IPS-20b (cell line): ENCODE data around the gene CDK18.
"Not testable (repeated sequence)": the region's sequence is repeated elsewhere in the genome, so short reads cannot be mapped to it uniquely, and the experiment has no call there.

Source experiments
- H3K27ac ChIP-seq: one replicate; pipeline ENCODE4 v1.5.1; 2013; ENCODE audit warnings: low read length
- H3K27me3 ChIP-seq: 2 replicates; pipeline ENCODE4 v1.6.1; 2013; ENCODE audit warnings: mild to moderate bottlenecking, low read length, inconsistent platforms; ENCODE audit not compliant: insufficient read depth
- H3K36me3 ChIP-seq: 2 replicates; pipeline ENCODE4 v1.6.1; 2013; ENCODE audit warnings: low read depth, mild to moderate bottlenecking, inconsistent platforms, low read length, moderate library complexity; ENCODE audit not compliant: insufficient read depth
- H3K4me1 ChIP-seq: 2 replicates; pipeline ENCODE4 v1.6.1; 2013; ENCODE audit warnings: mild to moderate bottlenecking, control low read depth, inconsistent platforms, low read length, moderate library complexity; ENCODE audit not compliant: insufficient read depth
- H3K4me3 ChIP-seq: 2 replicates; pipeline ENCODE4 v1.5.1; 2013; ENCODE audit warnings: mild to moderate bottlenecking, low read length, inconsistent platforms
- H3K9ac ChIP-seq: 2 replicates; pipeline ENCODE4 v1.6.1; 2013; ENCODE audit warnings: low read depth, mild to moderate bottlenecking, inconsistent platforms, low read length, moderate library complexity
- H3K9me3 ChIP-seq: 2 replicates; pipeline ENCODE4 v1.6.1; 2013; ENCODE audit warnings: mild to moderate bottlenecking, low read depth, low read length, inconsistent platforms; ENCODE audit not compliant: insufficient read depth

CDK18 gene

GRCh38 chr1:205472737-205473441 lies 31.6 kb upstream of the CDK18 start:
- no peaks in the 10 kb centered on the region for H3K36me3 ChIP-seq
- no peak overlapping the region for H3K27ac ChIP-seq
- peaks cover 8% of the 10 kb centered on the region for H3K4me1 ChIP-seq
- no peak overlapping the region for H3K4me3 ChIP-seq
- 0 out of 2 replicates have a peak, but pooled peaks cover 3% of the 10 kb centered on the region for H3K9me3 ChIP-seq
- no peak overlapping the region for H3K9ac ChIP-seq
- 0 out of 2 replicates have a peak, but pooled peaks cover 7% of the 10 kb centered on the region for H3K27me3 ChIP-seq

DNA sequence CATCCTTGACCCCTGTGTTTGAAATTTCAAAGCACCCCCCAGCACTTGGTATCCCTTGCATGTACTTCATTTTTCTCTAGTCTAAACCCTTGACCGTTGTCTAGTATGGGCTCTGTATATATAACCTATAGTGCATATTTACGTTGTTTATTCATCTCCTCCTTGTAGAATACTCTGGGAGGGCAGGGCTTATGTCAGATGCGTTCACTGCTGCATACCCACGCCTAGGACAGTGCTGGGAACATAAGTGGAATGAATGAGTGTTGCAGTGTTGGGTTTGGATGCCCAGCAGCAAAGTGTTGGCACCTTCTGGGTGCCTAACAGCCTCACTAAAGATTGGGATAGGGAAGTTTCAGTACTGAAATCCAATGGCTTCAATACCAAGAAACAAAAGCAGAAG lies 31.0 kb upstream of the CDK18 start:
- H3K27me3 ChIP-seq = 0 out of 2 replicates have a peak, but pooled peaks cover 7% of the 10 kb centered on the region
- no peaks in the 10 kb centered on the region for H3K36me3 ChIP-seq
- H3K4me1 ChIP-seq = peaks cover 8% of the 10 kb centered on the region
- H3K27ac ChIP-seq = no peak overlapping the region
- H3K9ac ChIP-seq = no peak overlapping the region
- no peak overlapping the region for H3K4me3 ChIP-seq
- H3K9me3 ChIP-seq = 0 out of 2 replicates have a peak, but pooled peaks cover 3% of the 10 kb centered on the region

DNA sequence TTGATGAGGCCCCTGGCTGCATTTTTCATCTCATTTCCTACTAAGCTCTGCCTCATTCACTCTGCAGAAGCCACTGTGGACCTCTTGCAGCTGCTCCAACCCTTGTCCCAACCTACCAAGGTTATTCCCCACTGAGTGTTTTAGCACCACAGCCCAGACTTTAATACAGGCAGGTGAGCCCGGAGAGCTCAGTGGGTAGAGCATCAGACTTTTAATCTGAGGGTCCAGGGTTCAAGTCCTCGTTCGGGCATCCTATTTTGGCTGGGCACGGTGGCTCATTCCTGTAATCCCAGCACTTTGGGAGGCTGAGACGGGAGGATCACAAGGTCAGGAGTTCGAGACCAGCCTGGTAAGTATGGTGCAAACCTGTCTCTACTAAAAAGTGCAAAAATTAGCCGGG lies 30.5 kb upstream of the CDK18 start:
- Histone ChIP-seq H3K4me1 (peaks cover 8% of the 10 kb centered on the region), H3K36me3 (no peaks in the 10 kb centered on the region), H3K27ac (no peak overlapping the region), H3K9me3 (0 out of 2 replicates have a peak, but pooled peaks cover 3% of the 10 kb centered on the region), H3K27me3 (0 out of 2 replicates have a peak, but pooled peaks cover 7% of the 10 kb centered on the region), H3K4me3 (no peak overlapping the region), H3K9ac (no peak overlapping the region)

- Histone ChIP-seq H3K36me3 (no peaks in the 10 kb centered on the region), H3K27ac (no peak overlapping the region), H3K27me3 (0 out of 2 replicates have a peak, but pooled peaks cover 7% of the 10 kb centered on the region), H3K4me3 (no peak overlapping the region), H3K4me1 (peaks cover 8% of the 10 kb centered on the region), H3K9me3 (0 out of 2 replicates have a peak, but pooled peaks cover 3% of the 10 kb centered on the region), H3K9ac (no peak overlapping the region)
Measured at GRCh38 chr1:205474571-205474970, 29.9 kb upstream of the CDK18 start.

DNA sequence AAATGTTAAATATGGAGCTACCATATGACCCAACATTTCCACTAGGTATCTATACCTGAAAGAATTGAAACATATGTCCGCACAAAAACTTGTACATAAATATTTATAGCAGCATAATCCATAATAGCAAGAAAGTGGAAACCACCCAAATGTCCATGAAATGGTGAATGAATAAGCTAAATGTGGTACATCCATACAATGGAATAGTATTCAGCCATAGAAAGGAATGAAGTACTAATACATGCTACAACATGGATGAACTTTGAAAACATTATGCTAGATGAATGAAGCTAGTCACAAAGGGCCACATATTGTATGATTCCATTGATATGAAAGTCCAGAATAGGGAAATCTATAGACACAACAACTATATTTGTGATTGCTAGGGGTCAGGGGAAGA lies 28.6 kb upstream of the CDK18 start:
- Histone ChIP-seq H3K4me1 (peaks cover 8% of the 10 kb centered on the region), H3K4me3 (no peak overlapping the region), H3K9me3 (0 out of 2 replicates have a peak, but pooled peaks cover 3% of the 10 kb centered on the region), H3K9ac (no peak overlapping the region), H3K27ac (no peak overlapping the region), H3K36me3 (no peaks in the 10 kb centered on the region), H3K27me3 (peaks cover 12% of the 10 kb centered on the region; the same call in 1 of the 2 replicates)

DNA sequence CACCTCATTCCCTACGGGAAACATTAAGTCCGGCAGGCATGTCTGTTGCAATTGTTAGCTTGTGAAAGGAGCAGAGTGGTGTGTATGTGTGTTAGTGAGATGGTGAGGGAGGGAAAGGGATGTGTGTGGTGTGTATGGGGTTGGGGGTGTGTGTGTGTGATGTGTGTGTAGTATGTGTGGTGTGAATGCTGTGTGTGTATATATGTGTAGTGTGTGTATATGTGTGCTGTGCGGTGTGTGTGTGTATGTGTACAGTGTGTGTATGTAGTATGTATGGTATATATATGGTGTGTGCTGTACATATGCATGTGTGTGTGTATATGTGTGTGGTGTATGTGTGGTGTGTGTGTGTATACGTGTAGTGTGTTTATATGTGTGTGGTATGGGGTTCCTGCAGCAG lies 27.8 kb upstream of the CDK18 start:
- Histone ChIP-seq H3K4me1 (peaks cover 12% of the 10 kb centered on the region), H3K9me3 (0 out of 2 replicates have a peak, but pooled peaks cover 3% of the 10 kb centered on the region), H3K9ac (no peak overlapping the region), H3K27ac (no peak overlapping the region), H3K36me3 (no peaks in the 10 kb centered on the region), H3K27me3 (peaks cover 17% of the 10 kb centered on the region), H3K4me3 (no peak overlapping the region)

DNA sequence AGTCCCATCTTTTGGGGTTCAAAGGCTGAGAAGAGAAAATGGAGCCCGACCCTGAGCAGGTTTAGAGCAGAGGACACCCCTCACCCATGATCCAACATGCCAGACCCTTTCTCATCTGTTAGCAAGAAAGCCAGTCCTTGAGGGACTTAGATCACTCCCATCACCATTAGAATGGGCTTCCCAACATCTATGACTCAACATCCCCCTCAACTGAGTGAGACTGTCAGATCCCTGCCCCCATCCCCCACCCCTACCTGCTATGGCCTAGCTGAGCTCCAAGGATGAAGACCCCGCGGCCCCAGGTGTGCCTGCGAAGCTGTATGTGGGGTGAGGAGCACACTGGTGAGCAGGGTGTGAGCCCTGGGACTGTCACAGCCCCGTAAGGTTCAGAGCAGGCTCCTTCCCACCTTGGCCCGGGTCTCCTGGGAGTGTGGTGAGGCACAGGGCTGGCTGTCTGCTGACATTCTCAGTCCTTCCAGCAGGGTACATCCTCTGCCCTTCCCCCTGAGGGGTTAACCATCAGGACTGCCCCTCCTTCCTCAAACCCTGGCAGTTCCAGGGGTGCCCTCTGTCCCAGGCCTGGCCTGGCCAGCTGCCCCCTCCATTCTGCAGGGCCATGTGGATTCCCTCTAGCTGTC lies 27.2 kb upstream of the CDK18 start:
- no peak overlapping the region for H3K4me3 ChIP-seq
- H3K9ac ChIP-seq = no peak overlapping the region
- H3K27ac ChIP-seq = no peak overlapping the region
- H3K4me1 ChIP-seq = peaks cover 12% of the 10 kb centered on the region
- no peaks in the 10 kb centered on the region for H3K36me3 ChIP-seq
- 0 out of 2 replicates have a peak, but pooled peaks cover 3% of the 10 kb centered on the region for H3K9me3 ChIP-seq
- peaks cover 21% of the 10 kb centered on the region for H3K27me3 ChIP-seq

- no peaks in the 10 kb centered on the region for H3K36me3 ChIP-seq
- H3K4me1 ChIP-seq = peaks cover 12% of the 10 kb centered on the region
- H3K27ac ChIP-seq = no peak overlapping the region
- H3K9me3 ChIP-seq = 0 out of 2 replicates have a peak, but pooled peaks cover 3% of the 10 kb centered on the region
- H3K9ac ChIP-seq = no peak overlapping the region
- peaks cover 17% of the 10 kb centered on the region for H3K27me3 ChIP-seq
- H3K4me3 ChIP-seq = no peak overlapping the region
Measured at GRCh38 chr1:205477759-205478247, 26.7 kb upstream of the CDK18 start.

DNA sequence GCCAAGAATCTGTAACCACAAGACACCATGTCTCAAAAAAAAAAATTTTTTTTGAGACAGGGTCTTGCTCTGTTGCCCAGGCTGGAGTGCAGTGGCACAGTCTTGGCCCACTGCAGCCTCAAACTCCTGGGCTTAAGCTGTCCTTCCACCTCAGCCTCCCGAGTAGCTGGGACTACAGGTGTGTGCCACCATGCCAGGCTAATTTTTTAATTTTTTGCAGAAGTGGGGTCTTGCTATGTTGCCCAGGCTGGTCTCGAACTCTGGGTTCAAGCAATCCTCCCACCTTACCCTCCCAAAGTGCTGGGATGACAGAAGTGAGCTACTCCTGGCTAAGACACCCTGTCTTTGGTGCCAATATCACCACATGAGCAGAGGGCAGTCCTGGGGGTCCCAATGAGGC lies 25.5 kb upstream of the CDK18 start:
- H3K4me3 ChIP-seq, H3K27ac ChIP-seq, H3K9ac ChIP-seq, H3K9me3 ChIP-seq, H3K36me3 ChIP-seq: not testable (repeated sequence)
- Histone ChIP-seq H3K27me3 (peaks cover 28% of the 10 kb centered on the region), H3K4me1 (peaks cover 12% of the 10 kb centered on the region)

GRCh38 chr1:205480349-205480985 lies 24.0 kb upstream of the CDK18 start:
- H3K36me3 ChIP-seq = no peaks in the 10 kb centered on the region
- H3K9me3 ChIP-seq = 0 out of 2 replicates have a peak, but pooled peaks cover 2% of the 10 kb centered on the region
- H3K9ac ChIP-seq = no peak overlapping the region
- peaks cover 34% of the 10 kb centered on the region for H3K27me3 ChIP-seq
- H3K27ac ChIP-seq = no peak overlapping the region
- peaks cover 12% of the 10 kb centered on the region for H3K4me1 ChIP-seq
- no peak overlapping the region for H3K4me3 ChIP-seq

DNA sequence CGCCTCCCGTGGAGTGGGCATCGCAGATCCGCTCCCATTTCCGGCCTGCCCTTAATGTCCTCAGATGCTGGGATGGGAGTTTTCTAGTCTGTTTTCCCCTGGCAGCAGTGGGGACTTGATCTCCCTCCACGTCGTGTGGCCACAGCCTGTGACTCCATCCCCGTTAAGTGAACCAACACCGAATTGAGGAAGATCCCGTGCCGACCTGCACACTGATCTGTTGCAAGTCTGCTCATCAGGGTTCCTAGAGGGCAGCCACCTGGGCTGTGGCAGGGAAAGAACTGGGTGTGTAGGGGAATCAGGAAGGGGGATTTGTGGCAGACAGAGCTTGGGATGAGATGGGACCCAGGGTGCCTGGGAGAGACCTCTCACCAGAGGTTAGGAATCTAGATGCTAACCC lies 23.3 kb upstream of the CDK18 start:
- Histone ChIP-seq H3K27ac (no peak overlapping the region), H3K9me3 (no peaks in the 10 kb centered on the region), H3K9ac (no peak overlapping the region; the same call in 1 of the 2 replicates), H3K4me3 (no peak overlapping the region), H3K4me1 (peaks cover 12% of the 10 kb centered on the region), H3K36me3 (no peaks in the 10 kb centered on the region), H3K27me3 (peaks cover 34% of the 10 kb centered on the region)
